Lung (tissue), 16 donors: ENCODE data around the gene SEPHS1. TPM values are rescaled to one million over a fixed set of nuclear protein-coding genes. Genes with fewer than 3 reads are reported as not detected.

ENCODE experiments used
- ATAC-seq: fragments of 200-7000 bp; cut with Tn5 transposase; one replicate; pipeline ENCODE4 v1.9.1; 2020; ENCODE audit warnings: moderate number of reproducible peaks; ENCODE audit not compliant: insufficient read depth, low FRiP score
- DNase-seq, 3 donors: peaks; one replicate each; pipeline ENCODE4 v3.0.0-alpha.2; 2013 to 2017
- H3K27ac ChIP-seq, 2 donors: one replicate each; pipeline ENCODE4 v1.5.1; 2013; ENCODE audit warnings: mild to moderate bottlenecking in 2 of 2, moderate library complexity in 2 of 2, control low read depth in 1 of 2, inconsistent platforms in 1 of 2, low read depth in 1 of 2, low read length in 1 of 2
- H3K27me3 ChIP-seq, 3 donors: one replicate each; pipeline ENCODE4 v1.5.1; 2013; ENCODE audit warnings: low read length in 2 of 3; ENCODE audit not compliant: control insufficient read depth in 3 of 3, insufficient read depth in 3 of 3
- H3K36me3 ChIP-seq, 4 donors: one replicate each; pipeline ENCODE4 v1.5.1; 2013; ENCODE audit warnings: low read length in 4 of 4, mild to moderate bottlenecking in 1 of 4, moderate library complexity in 1 of 4; ENCODE audit not compliant: control insufficient read depth in 4 of 4, insufficient read depth in 4 of 4
- H3K4me1 ChIP-seq, 5 donors: one replicate each; pipeline ENCODE4 v1.5.1; 2013; ENCODE audit warnings: low read length in 5 of 5, mild to moderate bottlenecking in 2 of 5, moderate library complexity in 1 of 5; ENCODE audit not compliant: control insufficient read depth in 5 of 5, insufficient read depth in 5 of 5
- H3K4me3 ChIP-seq: one replicate; pipeline ENCODE4 v1.5.1; 2013; ENCODE audit warnings: mild to moderate bottlenecking, control low read depth, moderate library complexity
- H3K9ac ChIP-seq, 2 donors: one replicate each; pipeline ENCODE4 v1.5.1; 2013; ENCODE audit warnings: low read length in 2 of 2, control low read depth in 1 of 2; ENCODE audit not compliant: insufficient read depth in 1 of 2
- H3K9me3 ChIP-seq, 4 donors: one replicate each; pipeline ENCODE4 v1.5.1; 2013; ENCODE audit warnings: low read length in 3 of 4, mild to moderate bottlenecking in 1 of 4, moderate library complexity in 1 of 4; ENCODE audit not compliant: control insufficient read depth in 4 of 4, insufficient read depth in 3 of 4
- CTCF ChIP-seq: IDR thresholded peaks from 2 replicates; pipeline ENCODE4 v1.5.1; 2012; ENCODE audit warnings: mild to moderate bottlenecking; ENCODE audit errors: control extremely low read depth, extremely low read depth
- WGBS, 2 donors: extraction: QIAGEN DNeasy Blood & Tissue Kit; methylation state at CpG; one replicate each; pipeline ENCODE4 v1.1.7; 2013; 5-methylcytosine and 5-hydroxymethylcytosine counted together
- long read RNA-seq, 5 donors: transcript quantifications; one replicate each; lab custom pipeline, GENCODE V29; 2026
- polyA plus RNA-seq, 2 donors: library from polyadenylated mRNA; stranded (reverse); fragments of 200-250 nt; gene quantifications; one replicate each; pipeline ENCODE4 v1.2.1, GENCODE V29; 2013
- total RNA-seq, 2 donors: library from RNA; depleted of rRNA in 1 of 2; stranded (reverse); fragments of >200 nt in 1 of 2; gene quantifications; one replicate each; pipeline ENCODE4 v1.2.1, GENCODE V29; 2014 to 2021
- donor health status: control.
- donor health status: control.
- donor health status: Bipolar disorder and iron deficiency.
- donor health status: healthy.
- donor health status: DM: yes; HTN: yes; CAD: no.

SEPHS1 gene
- total RNA-seq: 10 to 100 TPM; 37.4 to 47.3 TPM
- 10 to 100 TPM; 19.5 to 33.4 TPM for polyA plus RNA-seq
- long read RNA-seq, donor 1, transcript SEPHS1-201 (9 exons, 3,273 nt): major isoform, 14 of 40 reads
- long read RNA-seq, donor 1, partial matches to known transcripts: 17 of 40 reads
- long read RNA-seq, donor 1, other reads (novel, unspliced or antisense): 9 of 40 reads
- long read RNA-seq, donor 2, partial matches to known transcripts: 5 of 16 reads
- long read RNA-seq, donor 2, other reads (novel, unspliced or antisense): 7 of 16 reads
- long read RNA-seq, donor 3, transcript SEPHS1-201 (9 exons, 3,273 nt): major isoform, 10 of 16 reads
- long read RNA-seq, donor 3, partial matches to known transcripts: 0 of 16 reads
- long read RNA-seq, donor 3, other reads (novel, unspliced or antisense): 6 of 16 reads
- long read RNA-seq, donor 4, transcript SEPHS1-201 (9 exons, 3,273 nt): major isoform, 6 of 6 reads
- long read RNA-seq, donor 4, partial matches to known transcripts: 0 of 6 reads
- long read RNA-seq, donor 4, other reads (novel, unspliced or antisense): 0 of 6 reads
- long read RNA-seq, donor 5, transcript SEPHS1-201 (9 exons, 3,273 nt): major isoform, 24 of 63 reads
- long read RNA-seq, donor 5, partial matches to known transcripts: 22 of 63 reads
- long read RNA-seq, donor 5, other reads (novel, unspliced or antisense): 16 of 63 reads

GRCh38 chr10:13348216-13349017 lies at the start of gene SEPHS1:
SEPHS1 (minus strand) TSS chr10:13348293; CDS start chr10:13344950, 3,343 bp downstream.
- peak within 1 kb of the TSS; percentile 82 for H3K4me3 ChIP-seq
- DNase-seq (peak; percentile 86 to 92 (median 88)), ATAC-seq (peak; percentile 64)
- peak within 1 kb of the TSS; percentile 44 to 80 for H3K9ac ChIP-seq
- peaks cover 0 to 24% (median 22%) of the 10 kb centered on the region in 3 donors for H3K27me3 ChIP-seq
- peak within 1 kb of the TSS; percentile 93 to 99 for H3K27ac ChIP-seq
- 0% methylated on average over 63 to 65 of the region's 65 CpGs for WGBS, 2 donors
- no peaks in the 10 kb centered on the region for H3K9me3 ChIP-seq
- peaks cover 0 to 36% (median 4%) of the 10 kb centered on the region in 5 donors for H3K4me1 ChIP-seq
- TF ChIP-seq CTCF: no peak
- peaks cover 0 to 2% (median 0%) of the 10 kb centered on the region in 4 donors for H3K36me3 ChIP-seq

GRCh38 chr10:13397052-13397451 lies 49.0 kb upstream of the SEPHS1 start:
- Histone ChIP-seq H3K36me3 (no peaks in the 10 kb centered on the region), H3K4me1 (no peaks in the 10 kb centered on the region), H3K27me3 (no peaks in the 10 kb centered on the region), H3K4me3 (no peak overlapping the region), H3K9ac (no peak overlapping the region), H3K27ac (no peak overlapping the region), H3K9me3 (no peaks in the 10 kb centered on the region)
- DNase-seq (no peak), ATAC-seq (no peak)
- 95 to 97% methylated on average over 3 of the region's 3 CpGs for WGBS, 2 donors
- no peak for TF ChIP-seq CTCF

GRCh38 chr10:13396369-13396768 lies 48.3 kb upstream of the SEPHS1 start:
- Histone ChIP-seq H3K27me3 (no peaks in the 10 kb centered on the region), H3K36me3 (no peaks in the 10 kb centered on the region), H3K9ac (no peak overlapping the region), H3K4me3 (no peak overlapping the region), H3K4me1 (no peaks in the 10 kb centered on the region), H3K9me3 (no peaks in the 10 kb centered on the region), H3K27ac (no peak overlapping the region)
- DNase-seq (no peak), ATAC-seq (no peak)
- TF ChIP-seq CTCF: no peak
